H1 (cell line): Measurements from ENCODE around the gene ADARB2. TPM values are rescaled to one million over a fixed set of nuclear protein-coding genes. Genes with fewer than 3 reads are reported as not detected.

Experiments
- CTCF ChIA-PET: fragments of 300-600 bp; sonication (Branson Sonifier 250); formaldehyde crosslinking; loops from one replicate; lab custom pipeline; 2021; ENCODE audit not compliant: partially characterized antibody; lab: Charles Lee
- POLR2A ChIA-PET: fragments of 300-600 bp; sonication (Branson Sonifier 250); formaldehyde crosslinking; loops from one replicate; lab custom pipeline; 2021; ENCODE audit warnings: inconsistent platforms; ENCODE audit not compliant: partially characterized antibody; lab: Charles Lee
- DNase-seq, 2 experiments: peaks; one replicate each; pipeline versions ENCODE4 v3.0.0 to v3.0.0-alpha.2; 2010 to 2022; ENCODE audit warnings: low spot score in 2 of 2, low read depth in 1 of 2, mixed read lengths in 1 of 2
- FAIRE-seq: peaks from 2 replicates; lab custom pipeline; 2011; peaks lifted over from hg19 to GRCh38; lab: Jason Lieb, UNC
- H2AFZ ChIP-seq: 2 replicates; pipeline ENCODE4 v1.8.1; 2012; ENCODE audit warnings: low read length, inconsistent platforms
- H2AK5ac ChIP-seq: 2 replicates; pipeline ENCODE4 v1.6.1; 2013; ENCODE audit warnings: low read depth, low read length
- H2BK120ac ChIP-seq: replicated peaks from 2 replicates; pipeline ENCODE3; 2013; ENCODE audit warnings: low read depth, low read length, inconsistent platforms
- H2BK12ac ChIP-seq: 2 replicates; pipeline ENCODE4 v1.6.1; 2013; ENCODE audit warnings: low read depth, low read length
- H2BK15ac ChIP-seq: 2 replicates; pipeline ENCODE4 v1.6.1; 2013; ENCODE audit warnings: low read length
- H2BK20ac ChIP-seq: 2 replicates; pipeline ENCODE4 v1.6.1; 2013; ENCODE audit warnings: low read length
- H2BK5ac ChIP-seq: 2 replicates; pipeline ENCODE4 v1.6.1; 2013; ENCODE audit warnings: low read depth, low read length
- H3K14ac ChIP-seq: 2 replicates; pipeline ENCODE4 v1.6.1; 2013; ENCODE audit warnings: inconsistent platforms; ENCODE audit not compliant: insufficient read length
- H3K18ac ChIP-seq: 2 replicates; pipeline ENCODE4 v1.6.1; 2013; ENCODE audit warnings: low read length; ENCODE audit errors: extremely low read depth
- H3K23ac ChIP-seq: 2 replicates; pipeline ENCODE4 v1.6.1; 2013; ENCODE audit warnings: inconsistent platforms; ENCODE audit not compliant: insufficient read length
- H3K23me2 ChIP-seq: 2 replicates; pipeline ENCODE4 v1.6.1; 2013; ENCODE audit warnings: low read depth, low read length
- H3K27ac ChIP-seq: 2 replicates; pipeline ENCODE4 v1.6.1; 2011; ENCODE audit warnings: low read depth, low read length, inconsistent platforms
- H3K27me3 ChIP-seq, 4 experiments: replicated peaks in 1 of 4; 1 replicate in 1 of 4; 2 replicates in 3 of 4; pipeline versions ENCODE4 v1.6.1 to v1.8.1; 2011 to 2013; ENCODE audit warnings: low read length in 3 of 4, mild to moderate bottlenecking in 3 of 4, inconsistent platforms in 2 of 4, mixed read lengths in 2 of 4, moderate library complexity in 1 of 4; ENCODE audit not compliant: control insufficient read depth in 3 of 4, insufficient read depth in 3 of 4; ENCODE audit errors: extremely low read depth in 1 of 4
- H3K36me3 ChIP-seq, 4 experiments: 2 replicates each; pipeline versions ENCODE4 v1.6.1 to v1.8.1; 2011 to 2013; ENCODE audit warnings: mild to moderate bottlenecking in 4 of 4, low read length in 3 of 4, moderate library complexity in 2 of 4, control low read depth in 1 of 4, inconsistent platforms in 1 of 4; ENCODE audit not compliant: insufficient read depth in 4 of 4, control insufficient read depth in 2 of 4
- H3K4ac ChIP-seq: replicated peaks from 2 replicates; pipeline ENCODE3; 2013; ENCODE audit warnings: low read length, low read depth, mixed read lengths, inconsistent platforms; ENCODE audit not compliant: insufficient read length
- H3K4me1 ChIP-seq, 4 experiments: replicated peaks in 1 of 4; 1 replicate in 1 of 4; 2 replicates in 3 of 4; pipeline versions ENCODE4 v1.6.1 to v1.8.1; 2011 to 2013; ENCODE audit warnings: low read length in 3 of 4, inconsistent platforms in 2 of 4, mixed read lengths in 1 of 4; ENCODE audit not compliant: insufficient read depth in 4 of 4, control insufficient read depth in 3 of 4
- H3K4me2 ChIP-seq, 2 experiments: 2 replicates each; pipeline versions ENCODE4 v1.6.1 to v1.8.1; 2011 to 2013; ENCODE audit warnings: low read depth in 2 of 2, low read length in 2 of 2, control low read depth in 1 of 2, inconsistent platforms in 1 of 2, mild to moderate bottlenecking in 1 of 2; ENCODE audit not compliant: insufficient read depth in 1 of 2
- H3K4me3 ChIP-seq, 4 experiments: fragments of 200-600, 300-600 bp in 1 of 4; sonication (generic), shearing (Covaris generic), sonication (Bioruptor Twin) in 1 of 4; 2 replicates each; pipeline versions ENCODE4 v1.5.1 to v1.8.1; 2011 to 2016; ENCODE audit warnings: low read length in 4 of 4, low read depth in 3 of 4, control low read depth in 2 of 4, inconsistent platforms in 2 of 4, mild to moderate bottlenecking in 2 of 4, mixed read lengths in 1 of 4, moderate library complexity in 1 of 4; ENCODE audit not compliant: insufficient read depth in 2 of 4; ENCODE audit errors: extremely low read depth in 1 of 4
- H3K56ac ChIP-seq: replicated peaks from 2 replicates; pipeline ENCODE3; 2013; ENCODE audit warnings: low read depth, mild to moderate bottlenecking, mixed read lengths, low read length, inconsistent platforms; ENCODE audit not compliant: insufficient read length
- H3K79me1 ChIP-seq: 2 replicates; pipeline ENCODE4 v1.6.1; 2013; ENCODE audit warnings: low read depth, low read length, control low read depth
- H3K79me2 ChIP-seq, 2 experiments: 2 replicates each; pipeline versions ENCODE4 v1.6.1 to v1.8.1; 2012 to 2013; ENCODE audit warnings: low read length in 2 of 2, mild to moderate bottlenecking in 2 of 2, inconsistent platforms in 1 of 2; ENCODE audit not compliant: insufficient read depth in 2 of 2, control insufficient read depth in 1 of 2
- H3K9ac ChIP-seq, 4 experiments: replicated peaks in 1 of 4; 1 replicate in 1 of 4; 2 replicates in 3 of 4; pipeline versions ENCODE4 v1.6.1 to v1.8.1; 2011 to 2013; ENCODE audit warnings: low read depth in 3 of 4, low read length in 3 of 4, control low read depth in 2 of 4, mild to moderate bottlenecking in 2 of 4, moderate library complexity in 2 of 4, inconsistent platforms in 1 of 4; ENCODE audit errors: extremely low read depth in 1 of 4
- H3K9me3 ChIP-seq, 2 experiments: 2 replicates each; pipeline versions ENCODE4 v1.6.1 to v1.8.1; 2012 to 2013; ENCODE audit warnings: mild to moderate bottlenecking in 2 of 2, moderate library complexity in 2 of 2, control low read depth in 1 of 2, inconsistent platforms in 1 of 2, low read depth in 1 of 2, low read length in 1 of 2, mixed read lengths in 1 of 2; ENCODE audit not compliant: insufficient read depth in 2 of 2
- H4K20me1 ChIP-seq, 2 experiments: replicated peaks in 1 of 2; 2 replicates each; pipeline versions ENCODE3 to v1.8.1; 2011 to 2013; ENCODE audit warnings: inconsistent platforms in 2 of 2, low read length in 2 of 2, mild to moderate bottlenecking in 1 of 2; ENCODE audit not compliant: insufficient read depth in 2 of 2, control insufficient read depth in 1 of 2
- H4K5ac ChIP-seq: 2 replicates; pipeline ENCODE4 v1.6.1; 2013; ENCODE audit warnings: low read length, low read depth, mixed read lengths, inconsistent platforms; ENCODE audit not compliant: insufficient read length
- H4K8ac ChIP-seq: 2 replicates; pipeline ENCODE4 v1.8.0; 2013; ENCODE audit warnings: mild to moderate bottlenecking, moderate library complexity, low read length, inconsistent platforms; ENCODE audit not compliant: insufficient read depth; ENCODE audit errors: extremely low read depth
- H4K91ac ChIP-seq: replicated peaks from 2 replicates; pipeline ENCODE3; 2013; ENCODE audit warnings: low read length, mixed read lengths, inconsistent platforms; ENCODE audit not compliant: insufficient read length
- GTF2F1 ChIP-seq: IDR thresholded peaks from 2 replicates; pipeline ENCODE4 v1.6.1; 2012; ENCODE audit warnings: low read depth, low read length, improper control_type of control experiment, borderline replicate concordance
- NRF1 ChIP-seq: IDR thresholded peaks from 2 replicates; pipeline ENCODE4 v1.6.1; 2011; ENCODE audit warnings: mild to moderate bottlenecking, low read depth, low read length, improper control_type of control experiment
- RBBP5 ChIP-seq: IDR thresholded peaks from 2 replicates; pipeline ENCODE4 v1.7.1; 2012; ENCODE audit warnings: low read depth, mild to moderate bottlenecking, inconsistent platforms, low read length, moderate library complexity, borderline replicate concordance
- SIRT6 ChIP-seq: IDR thresholded peaks from one replicate; pipeline ENCODE4 v1.7.1; 2012; ENCODE audit warnings: low read length, inconsistent platforms
- TAF7 ChIP-seq: optimal IDR thresholded peaks from 2 replicates; pipeline ENCODE3; 2011; ENCODE audit warnings: low read depth, mild to moderate bottlenecking, inconsistent platforms, low read length, moderate library complexity, borderline replicate concordance
- YY1 ChIP-seq: IDR thresholded peaks from 2 replicates; pipeline ENCODE4 v1.6.1; 2011; ENCODE audit warnings: low read depth, mild to moderate bottlenecking, low read length
- WGBS, 2 experiments: shearing (Covaris generic) in 1 of 2; methylation state at CpG; one replicate each; pipeline versions ENCODE4 v1.1.6 to v1.1.7; 2013 to 2015; ENCODE audit warnings: low lambda C conversion rate in 2 of 2, mixed read lengths in 2 of 2, inconsistent platforms in 1 of 2, low coverage in 1 of 2, missing lambda C conversion rate in 1 of 2; ENCODE audit not compliant: insufficient replicate concordance in 2 of 2, insufficient coverage in 1 of 2, insufficient read length in 1 of 2; ENCODE audit errors: extremely low coverage in 1 of 2, missing lambda C conversion rate in 1 of 2; 5-methylcytosine and 5-hydroxymethylcytosine counted together
- polyA plus RNA-seq, 7 experiments: library from polyadenylated mRNA; depleted of rRNA in 3 of 7; stranded (reverse) in 5 of 7; unstranded in 2 of 7; fragments of >200 nt in 5 of 7; fragments of 200-250 nt in 2 of 7; gene quantifications; 1 replicate in 5 of 7; 2 replicates in 1 of 7; 4 replicates in 1 of 7; pipeline versions ENCODE4 v1.2.1 to v1.2.3, GENCODE V29; 2011 to 2013; ENCODE audit warnings: missing spikeins in 2 of 7, mixed read lengths in 2 of 7
- total RNA-seq: library from RNA; stranded (reverse); fragmentation: NEBNext Ultra II Directional; extraction: Animal tissue kit (Norgen Biotek cat#: 25700); gene quantifications from 2 replicates; pipeline ENCODE4 v1.2.1, GENCODE V29; 2021
- TF ChIP-seq, protein P1 (sequence below): IDR thresholded peaks from 2 replicates; pipeline ENCODE4 v1.6.1; 2011; ENCODE audit warnings: low read length, improper control_type of control experiment

Gene ADARB2
- total and polyA plus RNA-seq, 2 of the 8 experiments (the other 6 are each of a cell fraction or from before 2014, with no cell fraction given): 2.2 to 2.8 TPM

DNA sequence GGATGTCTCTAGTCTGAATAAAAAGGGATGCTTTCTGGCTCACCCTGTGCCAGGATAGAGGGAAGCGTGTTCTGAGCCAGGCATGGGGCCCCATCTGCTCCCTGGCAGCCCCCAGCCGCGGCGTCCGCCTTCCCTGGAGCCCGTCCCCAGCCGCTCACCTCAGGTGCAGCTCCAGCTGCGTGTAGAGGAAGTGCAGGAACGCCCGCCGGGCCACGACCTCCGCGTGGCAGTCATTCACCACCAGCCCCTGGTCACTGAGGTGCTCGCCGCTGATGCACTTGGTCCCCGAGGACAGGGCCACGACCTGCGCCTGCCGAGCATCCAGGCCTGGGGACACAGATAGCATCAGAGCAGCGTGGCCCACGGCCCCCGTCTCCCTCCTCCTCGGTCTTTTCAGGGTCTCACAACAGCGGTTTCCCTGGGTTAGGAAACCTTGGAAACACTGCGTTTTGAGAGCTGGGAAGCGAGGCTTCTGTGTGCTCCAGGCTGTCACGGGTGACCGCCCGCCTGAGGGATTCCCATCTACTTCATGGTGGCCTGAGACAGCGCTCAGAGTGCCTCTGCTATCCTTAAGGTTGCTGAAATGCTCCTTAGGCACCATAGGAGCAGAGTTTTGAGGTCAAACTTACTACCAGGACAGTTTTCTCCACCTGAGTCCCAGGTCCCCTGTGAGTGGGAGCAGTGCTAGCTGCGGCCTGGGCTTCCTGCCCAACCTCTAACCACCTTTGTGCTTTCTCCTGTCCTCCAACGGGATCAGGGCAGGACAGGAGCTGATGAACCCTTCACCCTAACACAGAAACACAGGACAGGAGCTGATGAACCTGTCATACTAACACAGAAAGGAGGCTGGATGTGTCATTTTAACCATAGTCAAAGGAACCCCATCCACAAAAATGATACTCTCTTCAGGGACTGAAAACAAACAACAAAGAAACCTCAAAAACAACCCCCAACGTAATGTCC, 495.1 kb downstream of the ADARB2 start:
- Histone ChIP-seq H2AFZ (no peak overlapping the region), H3K36me3 (no peaks in the 10 kb centered on the region), H3K4me2 (no peak overlapping the region), H2BK120ac (peak overlapping the region; percentile 81), H3K4me3 (no peak overlapping the region), H4K20me1 (no peaks in the 10 kb centered on the region), H4K5ac (no peak overlapping the region), H3K18ac (peak overlapping the region; percentile 48; the same call in 1 of the 2 replicates), H3K27ac (no peak overlapping the region), H3K14ac (no peak overlapping the region), H3K9ac (no peak overlapping the region), H2BK20ac (peak overlapping the region; percentile 98; the same call in 1 of the 2 replicates), H4K8ac (no peak overlapping the region), H3K27me3 (no peaks in the 10 kb centered on the region; a peak in 1 of 7 replicates), H2AK5ac (peak overlapping the region; percentile 15; the same call in 1 of the 2 replicates), H3K9me3 (no peaks in the 10 kb centered on the region; a peak in 1 of 4 replicates), H2BK5ac (peak overlapping the region; percentile 44; the same call in 1 of the 2 replicates), H3K79me1 (no peaks in the 10 kb centered on the region), H4K91ac (peak overlapping the region; percentile 20), H3K4ac (no peak overlapping the region), H3K4me1 (peaks cover 0 to 6% (median 2%) of the 10 kb centered on the region in 4 experiments; a peak in 6 of 7 replicates), H3K79me2 (no peaks in the 10 kb centered on the region), H3K23me2 (no peaks in the 10 kb centered on the region), H2BK15ac (0 out of 2 replicates have a peak overlapping the region, but pooled peaks have one; percentile 98), H3K23ac (no peak overlapping the region), H2BK12ac (peak overlapping the region; percentile 95), H3K56ac (no peak overlapping the region)
- no peak for FAIRE-seq
- 88% methylated on average over 34 of the region's 34 CpGs; no CpG with 5 or more reads in 1 of the 2 experiments for WGBS, 2 experiments
- no peak for DNase-seq
- ChIA-PET CTCF (interaction anchor here (1.3 to 4.8 kb wide), 5 partner anchors 14 to 132 kb away, joined by 3 to 24 read pairs (median 12); no protein-coding TSS in a partner anchor), POLR2A (interaction anchor here (1.0 kb wide), 1 partner anchor 52 kb away, joined by 4 read pairs; no protein-coding TSS in a partner anchor)
- TF ChIP-seq SIRT6 (no peak), TAF7 (no peak), YY1 (no peak), NRF1 (no peak), RBBP5 (no peak), GTF2F1 (no peak)
- TF ChIP-seq, protein P1, sequence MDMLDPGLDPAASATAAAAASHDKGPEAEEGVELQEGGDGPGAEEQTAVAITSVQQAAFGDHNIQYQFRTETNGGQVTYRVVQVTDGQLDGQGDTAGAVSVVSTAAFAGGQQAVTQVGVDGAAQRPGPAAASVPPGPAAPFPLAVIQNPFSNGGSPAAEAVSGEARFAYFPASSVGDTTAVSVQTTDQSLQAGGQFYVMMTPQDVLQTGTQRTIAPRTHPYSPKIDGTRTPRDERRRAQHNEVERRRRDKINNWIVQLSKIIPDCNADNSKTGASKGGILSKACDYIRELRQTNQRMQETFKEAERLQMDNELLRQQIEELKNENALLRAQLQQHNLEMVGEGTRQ: no peak
